Bone marrow (tissue), 2 donors: Measurements from ENCODE around the gene GNS.
"Not testable (repeated sequence)": the region's sequence is repeated elsewhere in the genome, so short reads cannot be mapped to it uniquely, and the experiment has no call there.

Experiments
- DNase-seq, 2 donors: peaks; one replicate each; lab custom pipeline; 2025; lab: John Stamatoyannopoulos, UW

GNS gene

DNA sequence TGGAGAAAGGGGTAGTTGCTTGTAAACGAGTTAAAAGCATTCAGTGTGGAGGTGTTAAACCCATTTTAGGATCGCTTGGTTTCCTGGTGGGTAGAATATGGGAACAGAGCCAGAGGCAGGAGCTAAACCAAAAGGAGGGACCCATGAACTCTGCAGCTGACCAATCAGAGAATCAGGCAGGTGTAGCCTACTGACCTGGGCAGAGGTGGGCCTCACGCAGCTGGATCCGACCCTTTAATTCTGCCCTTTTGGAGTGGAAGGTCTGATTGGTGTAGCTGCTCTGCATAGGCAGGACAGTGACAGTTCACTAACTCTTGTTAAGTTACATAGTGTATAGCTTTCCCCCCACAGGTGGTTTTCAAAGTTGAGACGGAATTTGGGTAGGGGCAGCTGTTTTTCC is 63.7 kb downstream of the GNS start:
- DNase-seq: no peak

DNA sequence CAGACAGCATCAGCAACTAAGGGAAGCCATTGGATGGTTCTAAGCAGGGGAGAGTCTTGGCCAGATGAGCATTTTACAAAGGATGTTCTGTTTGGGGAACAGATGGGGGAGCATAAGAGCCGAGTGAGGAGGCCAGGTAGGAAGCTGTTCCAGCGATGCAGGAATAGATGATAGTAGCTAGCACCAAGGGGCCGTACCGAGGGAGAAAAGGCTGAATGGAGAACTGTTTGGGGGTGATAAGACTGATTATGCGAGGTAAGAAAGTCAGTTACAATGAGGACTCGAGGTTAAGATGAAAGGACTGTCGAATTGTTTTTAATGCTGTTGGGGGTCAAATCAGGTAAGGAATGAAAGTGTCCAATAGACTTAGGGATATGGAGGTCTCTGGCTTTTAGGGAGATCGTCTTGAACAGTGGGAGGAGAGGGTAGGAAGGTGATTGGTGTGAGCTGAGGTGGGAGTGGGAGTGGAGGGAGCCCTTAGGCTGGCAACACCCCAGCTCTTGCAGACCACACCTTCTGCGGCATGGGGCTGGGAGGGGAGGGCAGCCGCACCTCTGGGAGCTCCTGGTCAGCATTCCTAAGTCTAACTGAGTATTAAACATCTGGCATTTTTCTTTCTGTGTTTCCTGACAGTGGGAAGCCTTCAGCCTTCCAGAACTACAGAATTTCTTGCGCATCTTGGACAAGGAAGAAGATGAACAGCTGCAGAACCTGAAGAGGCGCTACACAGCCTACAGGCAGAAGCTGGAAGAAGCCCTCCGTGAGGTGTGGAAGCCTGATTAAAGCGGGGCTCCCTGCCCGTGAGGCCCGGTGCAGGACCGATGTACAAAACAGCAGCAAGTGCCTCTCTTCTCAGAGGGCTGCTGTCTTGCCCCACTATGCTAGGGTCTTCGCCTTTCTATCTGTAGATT is 64.8 kb downstream of the GNS start:
- DNase-seq: no peak

DNA sequence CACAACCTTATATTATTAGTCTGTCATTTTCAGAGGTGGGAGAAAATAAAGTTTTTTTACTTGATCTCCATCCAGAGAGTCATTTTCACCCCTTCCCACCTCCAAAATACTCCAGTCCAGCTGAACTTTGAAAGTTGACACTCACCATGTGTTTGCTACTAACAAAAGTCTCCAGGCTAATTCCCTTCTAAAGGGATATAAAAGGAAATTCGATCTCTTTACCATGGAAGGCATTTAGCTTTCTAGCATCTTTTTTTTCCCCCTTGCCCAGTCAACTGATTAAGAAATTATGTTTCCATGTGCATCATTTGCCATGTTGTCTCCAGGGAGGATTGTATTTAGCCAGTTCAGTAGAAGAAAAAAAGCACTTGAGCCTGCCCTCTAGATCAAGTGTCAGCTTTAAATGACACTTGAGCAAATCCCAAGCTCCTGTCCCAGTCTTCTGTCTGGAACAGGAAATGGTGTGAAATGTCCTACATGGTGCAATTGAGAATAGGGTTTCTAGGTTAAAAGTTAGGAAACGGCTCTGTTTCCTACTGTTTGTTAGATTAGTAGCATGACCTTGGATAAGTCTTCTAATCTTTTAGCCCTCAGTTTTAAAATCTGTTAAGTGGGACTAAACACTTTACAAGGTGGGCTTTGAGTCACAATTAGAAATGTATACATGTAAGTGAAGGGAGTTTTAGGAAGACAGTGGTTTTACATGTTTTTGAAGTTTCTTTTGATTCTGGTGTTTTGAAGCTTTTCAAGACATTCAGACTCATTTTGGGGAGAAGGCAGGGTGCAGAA is 67.2 kb downstream of the GNS start:
- no peak for DNase-seq

DNA sequence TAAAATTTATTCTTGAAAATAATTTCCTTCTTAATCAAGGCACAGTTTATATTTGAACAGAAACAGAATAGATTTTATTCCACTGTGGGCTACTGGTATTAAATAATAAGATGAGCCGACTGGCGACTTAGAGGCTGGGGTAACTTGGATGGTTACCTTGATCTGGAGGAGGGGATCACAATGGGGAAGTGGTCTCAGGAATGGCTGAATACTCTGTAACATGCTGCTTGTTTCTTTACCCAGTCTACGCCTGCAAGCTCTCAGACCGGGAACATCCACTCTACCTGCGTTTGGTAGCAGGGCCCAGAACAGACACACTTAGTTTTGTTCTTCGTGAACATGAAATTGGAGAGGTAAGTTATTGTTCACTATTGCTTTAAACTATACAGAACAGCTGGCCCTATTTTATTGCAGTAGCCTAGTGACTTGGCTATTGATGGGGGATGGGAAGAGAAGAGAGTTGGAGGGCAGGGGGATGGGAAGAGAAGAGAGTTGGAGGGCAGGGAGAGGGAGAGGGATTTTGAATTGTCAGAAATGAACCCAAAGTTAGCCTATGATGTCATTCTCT is 67.9 kb downstream of the GNS start:
- DNase-seq: no peak

DNA sequence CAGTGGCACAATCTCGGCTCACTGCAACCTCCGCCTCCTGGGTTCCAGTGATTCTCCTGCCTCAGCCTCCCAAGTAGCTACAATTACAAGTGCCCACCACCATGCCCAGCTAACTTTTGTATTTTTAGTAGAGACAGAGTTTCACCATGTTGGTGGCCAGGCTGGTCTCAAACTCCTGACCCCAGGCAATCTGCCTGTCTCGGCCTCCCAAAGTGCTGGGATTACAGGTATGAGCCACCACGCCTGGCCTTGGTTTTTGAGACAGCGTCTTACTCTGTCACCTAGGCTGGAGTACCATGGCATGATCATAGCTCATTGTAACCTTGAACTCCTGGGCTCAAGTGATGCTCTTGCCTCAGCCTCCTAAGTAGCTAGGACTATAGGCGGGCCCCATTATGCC is 69.0 kb downstream of the GNS start:
- DNase-seq: not testable (repeated sequence)

DNA sequence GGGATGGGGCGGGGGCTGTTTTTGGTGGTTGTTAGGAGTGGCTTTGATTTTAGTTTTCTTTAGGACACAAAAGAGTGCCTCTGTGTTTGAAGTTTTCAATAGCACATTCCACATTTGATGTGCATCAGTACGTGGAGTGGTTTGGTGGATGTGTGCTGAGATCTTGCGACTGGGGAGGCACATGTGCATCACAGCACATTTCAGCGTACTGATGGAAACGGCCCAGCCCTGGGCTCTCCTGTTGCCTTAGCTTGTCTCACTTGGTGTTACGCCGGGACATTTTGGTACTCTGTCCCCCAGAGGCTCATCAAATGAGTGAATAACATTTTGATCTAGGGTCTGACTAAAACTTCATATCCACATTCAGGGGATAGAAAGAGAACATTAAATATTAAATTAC is 70.5 kb downstream of the GNS start:
- no peak for DNase-seq

DNA sequence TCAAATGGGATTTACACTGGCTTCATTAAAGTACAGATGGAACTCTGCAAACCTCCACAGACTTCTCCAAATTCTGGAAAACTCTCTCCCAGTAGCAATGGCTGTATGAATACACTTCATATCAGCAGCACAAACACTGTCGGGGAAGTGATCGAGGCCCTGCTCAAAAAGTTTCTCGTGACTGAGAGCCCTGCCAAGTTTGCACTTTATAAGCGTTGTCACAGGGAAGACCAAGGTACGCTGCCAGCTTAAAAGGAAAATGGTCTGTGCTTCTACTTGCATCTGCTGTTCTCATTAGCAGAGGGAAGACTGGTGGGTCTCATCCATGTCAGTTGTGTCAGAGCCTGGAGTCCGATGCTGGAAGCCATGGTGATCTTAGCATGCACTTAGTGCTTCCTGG is 71.0 kb downstream of the GNS start:
- no peak for DNase-seq

DNA sequence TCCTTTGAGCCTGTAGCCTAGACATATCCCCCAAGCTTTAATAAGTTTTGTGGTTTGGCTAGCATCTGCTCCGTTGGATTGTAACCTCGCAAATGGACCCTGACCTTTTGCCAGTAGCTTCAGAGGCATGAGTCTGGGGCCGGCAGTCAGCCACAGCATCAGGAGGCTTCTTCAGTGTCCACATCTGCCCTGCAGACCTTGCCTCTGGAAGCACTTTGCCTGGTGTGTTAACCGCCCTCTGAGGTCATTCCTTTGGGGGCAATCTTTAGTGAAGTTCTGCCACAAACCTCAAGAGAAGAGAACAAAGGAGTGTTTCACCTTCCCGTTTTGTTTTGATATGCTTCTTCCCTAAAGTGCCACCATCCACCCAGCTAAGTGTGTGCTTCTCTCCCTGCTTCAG is 71.4 kb downstream of the GNS start:
- DNase-seq: no peak

DNA sequence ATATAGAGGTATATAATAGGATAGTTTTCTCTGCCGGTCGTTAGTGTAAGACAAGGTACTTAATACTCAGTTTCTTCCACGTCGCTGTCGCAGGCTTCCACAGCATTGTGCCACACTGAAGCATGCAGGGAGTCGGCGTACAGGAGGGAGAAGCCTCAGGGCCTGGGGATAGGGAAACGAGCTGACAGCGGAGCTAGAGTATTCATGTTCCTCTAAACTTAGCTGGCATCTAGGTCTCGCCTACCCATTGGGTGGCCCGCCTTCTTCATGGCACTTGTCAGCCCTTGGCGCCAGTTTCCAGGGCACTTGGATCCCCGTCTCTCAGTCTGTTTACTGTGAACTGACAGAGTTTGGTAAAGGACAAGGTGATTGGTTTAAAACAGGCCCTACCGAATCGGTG is 73.6 kb downstream of the GNS start:
- no peak for DNase-seq

DNA sequence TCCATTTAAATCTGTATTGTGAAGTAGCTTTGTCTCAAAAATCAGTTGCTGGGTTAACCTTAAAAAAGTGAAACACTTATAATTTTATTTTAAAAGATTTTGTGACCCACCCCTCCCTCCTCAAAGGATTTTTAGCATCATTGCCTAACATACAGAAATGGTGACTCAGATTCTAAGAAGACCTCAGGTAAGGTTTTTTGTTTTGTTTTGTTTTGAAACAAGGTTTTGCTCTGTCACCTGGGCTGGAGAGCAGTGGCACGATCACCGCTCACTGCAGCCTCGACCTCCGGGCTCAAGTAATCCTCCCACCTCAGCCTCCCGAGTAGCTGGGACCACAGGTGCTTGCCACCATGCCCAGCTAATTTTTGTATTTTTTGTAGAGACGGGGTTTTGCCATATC is 74.2 kb downstream of the GNS start:
- no peak for DNase-seq

DNA sequence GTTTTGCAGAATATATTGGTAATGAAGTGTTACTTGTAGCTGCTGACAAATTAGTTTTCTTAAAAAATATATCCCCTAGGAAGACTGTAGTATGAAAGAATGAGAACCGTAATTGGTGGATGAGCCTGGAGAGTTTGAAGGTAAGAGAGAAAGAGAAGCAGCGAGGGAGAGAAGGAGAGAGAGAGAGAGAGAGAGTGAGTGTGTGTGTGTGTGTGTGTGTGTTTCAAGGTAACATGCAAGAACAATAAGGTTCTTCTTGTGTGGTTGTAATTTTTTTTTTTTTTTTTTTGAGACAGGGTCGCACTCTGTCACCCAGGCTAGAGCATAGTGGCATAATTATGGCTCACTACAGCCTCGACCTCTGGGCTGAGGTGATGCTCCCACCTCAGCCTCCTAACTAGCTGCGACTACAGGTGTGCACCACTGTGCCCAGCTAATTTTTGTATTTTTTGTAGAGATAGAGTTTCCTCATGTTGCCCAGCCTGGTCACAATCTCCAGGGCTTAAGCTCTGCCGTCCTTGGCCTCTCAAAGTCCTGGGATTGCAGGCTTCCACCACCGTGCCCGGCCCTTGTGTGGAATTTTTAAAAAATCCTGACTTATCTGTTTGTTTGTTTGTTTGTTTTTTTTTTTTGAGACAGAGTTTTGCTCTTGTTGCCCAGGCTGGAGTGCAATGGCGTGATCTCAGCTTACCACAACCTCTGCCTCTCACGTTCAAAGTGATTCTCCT is 75.2 kb downstream of the GNS start:
- DNase-seq: no peak

DNA sequence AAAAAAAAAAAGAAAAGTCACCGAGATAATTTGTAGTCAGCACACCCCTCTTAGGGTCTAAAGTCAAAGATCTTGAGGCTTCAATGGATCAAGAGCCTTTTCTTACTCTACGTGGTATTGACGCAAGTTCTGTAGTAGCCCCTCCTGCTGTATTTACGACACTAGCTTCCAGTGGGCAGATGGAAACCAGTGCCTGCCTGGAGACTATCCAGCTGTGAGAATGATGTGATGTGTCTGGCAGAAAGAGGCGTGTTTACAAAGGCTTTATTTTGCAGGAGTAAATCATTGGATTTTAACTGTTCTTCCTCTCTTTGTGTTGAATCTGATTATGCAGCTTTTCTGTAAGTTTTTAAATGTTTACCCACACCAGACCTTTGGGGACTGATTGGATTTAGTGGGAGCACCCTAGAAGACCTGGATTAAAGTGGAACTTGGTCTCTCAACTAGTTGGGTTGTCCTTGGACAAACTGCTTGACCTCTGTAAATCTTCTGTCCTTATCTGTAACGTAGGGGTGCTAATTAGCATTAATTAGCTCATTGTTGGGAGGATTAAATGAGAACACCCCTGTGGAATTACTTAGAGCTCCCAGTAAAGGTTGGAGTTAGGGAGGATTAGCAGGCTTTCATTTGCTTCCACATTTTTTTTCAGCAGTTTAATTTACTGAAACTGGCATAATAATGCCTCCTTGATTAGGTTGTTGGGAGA is 76.5 kb downstream of the GNS start:
- DNase-seq: no peak

DNA sequence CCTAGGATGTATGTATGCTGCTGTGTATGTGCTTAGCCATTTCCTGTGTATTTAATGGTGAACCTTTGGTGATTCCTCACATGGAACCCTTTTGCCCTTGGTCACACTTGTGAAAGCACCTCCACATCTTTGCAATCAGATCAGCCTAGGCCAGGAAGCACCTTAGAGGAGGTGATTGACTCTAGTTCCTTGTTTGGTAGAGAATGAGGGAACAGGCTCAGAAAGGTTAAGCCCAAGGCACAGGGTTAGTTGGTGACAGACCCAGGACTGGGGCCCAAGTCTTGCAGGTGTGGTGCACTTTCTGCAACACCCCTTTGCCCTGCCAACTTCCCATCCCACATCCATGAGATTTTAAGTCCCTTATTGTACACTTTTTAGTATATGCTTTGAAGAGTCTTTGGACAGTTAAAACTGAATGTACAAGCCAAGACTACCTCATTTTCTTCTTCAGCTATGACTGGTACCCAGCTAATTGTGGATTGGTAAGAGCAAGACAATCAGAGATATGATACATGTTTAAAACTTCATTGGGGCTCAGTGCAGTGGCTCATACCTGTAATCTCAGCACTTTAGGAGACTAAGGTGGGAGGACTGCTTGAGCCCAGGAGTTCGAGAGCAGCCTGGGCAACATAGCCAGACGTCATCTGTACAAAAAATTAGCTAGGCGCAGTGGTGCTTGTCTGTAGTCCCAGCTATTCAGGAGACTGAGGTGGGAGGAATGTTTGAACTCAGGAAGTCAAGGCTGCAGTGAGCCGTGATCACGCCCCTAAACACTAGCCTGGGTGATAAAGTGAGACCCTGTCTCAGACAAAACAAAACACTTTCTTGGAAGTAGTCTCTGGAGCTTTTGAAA is 77.8 kb downstream of the GNS start:
- DNase-seq: no peak

DNA sequence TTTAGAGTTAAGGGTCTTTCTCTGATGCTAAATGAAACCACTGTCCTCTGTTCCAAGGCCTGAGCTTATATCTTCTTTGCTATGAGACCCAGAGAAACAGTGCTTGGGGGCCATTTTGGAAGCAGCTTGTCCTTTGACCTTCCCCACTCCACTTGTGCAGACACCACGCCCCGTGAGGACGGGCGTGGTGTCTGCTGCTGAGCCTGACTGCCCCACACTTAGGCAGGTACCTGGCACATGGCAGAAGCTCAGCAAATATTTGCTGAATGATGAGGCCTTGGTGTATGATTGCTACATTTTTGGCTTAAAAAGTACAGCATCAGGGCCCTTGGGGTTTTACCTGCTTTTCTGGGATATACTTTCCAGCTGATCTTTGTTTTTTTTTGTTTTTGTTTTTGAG is 79.0 kb downstream of the GNS start:
- no peak for DNase-seq

DNA sequence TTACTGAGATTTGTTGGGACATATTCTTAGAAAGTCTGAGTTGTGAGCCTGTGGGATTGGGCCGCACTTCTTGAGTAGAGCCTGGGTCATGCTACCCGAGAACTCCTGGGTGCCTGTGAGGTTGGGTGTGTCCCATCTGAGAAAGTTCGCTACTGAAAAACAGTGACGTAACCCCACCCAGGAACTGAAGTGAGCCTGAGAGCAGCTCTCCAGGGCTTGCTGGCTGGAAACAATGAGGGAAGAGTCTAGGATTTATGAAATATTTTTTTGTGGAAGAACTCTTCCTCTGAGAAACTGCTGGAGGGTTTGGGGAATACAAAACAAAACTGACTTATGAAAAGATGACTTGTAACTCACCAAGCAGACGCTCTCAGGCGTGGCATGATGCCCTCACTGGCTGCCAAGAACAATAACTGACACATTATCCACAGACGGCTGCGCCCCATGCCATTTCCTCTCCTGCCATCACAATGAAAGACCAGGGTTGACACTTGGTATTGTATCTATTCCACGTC is 79.7 kb downstream of the GNS start:
- DNase-seq: no peak

DNA sequence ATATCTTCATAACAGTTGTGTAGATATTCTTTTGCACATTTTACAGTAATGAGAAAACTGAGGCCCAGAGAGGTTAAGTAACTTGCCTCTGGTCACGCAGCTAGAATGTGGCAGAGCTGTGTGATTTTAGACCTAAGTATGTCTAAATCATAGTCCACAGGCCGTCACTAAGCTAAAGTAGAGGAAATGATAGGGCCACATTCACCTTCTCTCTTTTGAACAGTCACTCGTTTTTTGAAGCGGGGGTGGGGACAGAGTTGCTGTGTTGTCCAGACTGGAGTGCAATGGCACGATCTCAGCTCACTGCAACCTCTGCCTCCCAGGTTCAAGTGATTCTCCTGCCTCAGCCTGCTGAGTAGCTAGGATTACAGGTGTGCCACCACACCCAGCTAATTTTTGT is 80.4 kb downstream of the GNS start:
- DNase-seq: no peak

DNA sequence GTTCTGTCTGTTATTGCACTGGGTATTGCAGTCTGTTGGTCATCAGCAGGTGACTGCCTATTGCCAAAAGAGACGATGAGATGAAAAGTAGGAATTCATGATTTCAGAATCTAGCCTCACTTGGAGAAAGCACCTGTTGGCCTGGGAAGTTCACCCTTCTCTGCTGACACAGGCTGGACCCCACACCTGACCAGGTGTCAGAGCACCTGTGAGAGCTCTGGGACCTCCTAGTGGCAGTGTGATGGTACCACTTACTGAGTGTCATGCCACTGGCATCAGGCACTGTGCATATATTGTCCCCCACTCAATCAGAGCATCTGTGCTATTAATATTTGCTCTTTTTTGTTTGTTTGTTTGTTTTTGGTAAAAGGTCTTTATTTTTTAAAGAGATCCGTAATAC is 81.0 kb downstream of the GNS start:
- DNase-seq: no peak

DNA sequence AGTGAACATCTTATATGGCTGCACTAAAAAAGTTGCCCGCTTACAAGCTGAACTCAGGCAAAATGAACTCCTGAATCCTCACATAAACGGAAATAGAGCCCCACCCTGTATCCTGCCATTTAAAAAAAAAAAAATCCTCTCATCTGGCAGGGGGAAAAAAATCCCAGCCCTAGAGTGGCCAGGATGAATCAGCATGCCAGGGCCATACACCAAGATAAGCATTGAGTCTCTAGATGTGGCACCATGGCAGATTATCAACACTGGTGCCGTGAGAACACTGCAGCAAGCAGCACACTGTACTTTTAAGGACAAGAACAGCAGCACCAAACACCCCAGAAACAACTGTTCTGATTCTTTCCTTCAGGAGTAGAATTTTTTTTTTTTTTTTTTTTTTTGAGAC is 83.4 kb downstream of the GNS start:
- DNase-seq: no peak

DNA sequence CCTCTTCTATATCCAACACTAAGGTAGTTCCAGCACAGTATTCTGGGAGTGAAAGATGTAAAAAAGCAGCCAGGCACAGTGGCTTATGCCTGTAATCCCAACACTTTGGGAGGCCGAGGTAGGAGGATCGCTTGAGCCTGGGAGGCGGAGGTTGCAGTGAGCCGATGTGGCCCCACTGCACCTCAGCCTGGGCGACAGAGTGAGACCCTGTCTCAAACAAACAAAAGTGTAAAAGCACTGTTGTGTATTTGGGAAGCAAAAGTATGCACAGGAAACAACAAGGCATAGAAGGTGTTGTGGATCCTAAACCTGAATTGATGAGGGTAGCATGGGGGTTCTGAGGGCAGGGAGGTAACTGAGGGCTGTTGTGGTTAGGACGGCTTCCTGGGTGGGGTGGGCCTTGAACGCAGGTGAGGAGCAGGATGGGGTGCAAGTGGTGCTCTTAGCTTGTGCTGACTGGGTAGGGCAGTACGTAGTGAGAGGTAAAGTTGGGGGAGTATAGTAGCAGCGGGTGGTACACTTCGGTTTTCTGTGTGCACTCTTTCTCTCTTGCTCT is 84.8 kb downstream of the GNS start:
- no peak for DNase-seq

DNA sequence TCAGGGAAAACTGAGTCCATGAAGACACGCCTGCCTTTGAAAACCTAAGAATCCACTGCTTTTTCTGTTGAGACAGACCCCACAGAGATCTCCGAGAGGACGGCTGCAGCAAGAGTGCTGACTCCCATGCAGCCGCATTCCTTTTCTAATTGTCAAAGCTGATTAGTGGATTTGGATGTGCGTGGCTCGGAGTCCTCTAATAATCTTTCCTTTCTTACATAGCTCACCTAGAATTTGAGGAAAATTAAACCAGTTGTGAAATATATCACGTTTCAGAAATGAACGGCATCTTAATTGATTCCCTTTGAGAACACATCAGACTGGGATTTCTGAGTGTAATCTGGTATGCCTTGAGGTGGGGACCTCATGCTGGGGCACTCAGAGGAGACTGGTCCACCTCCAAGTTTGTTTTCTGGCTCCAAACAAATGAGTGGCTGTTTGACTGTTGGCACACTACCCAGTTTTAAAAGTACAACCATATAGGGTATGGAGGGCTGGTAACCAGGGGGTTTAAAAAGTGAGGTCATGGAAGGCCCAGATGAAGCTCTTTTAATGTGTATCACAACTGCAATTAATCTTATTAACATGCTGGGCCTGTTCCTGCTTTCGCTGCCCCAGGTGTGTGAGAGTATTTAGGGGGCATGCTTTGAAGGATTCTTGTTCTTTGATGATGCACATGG is 85.6 kb downstream of the GNS start:
- DNase-seq: no peak
